Neuron (in vitro differentiated cells): ENCODE results near the gene TNNC2.

ENCODE experiments used
- H2AFZ ChIP-seq: one replicate; pipeline ENCODE4 v1.6.1; 2013; ENCODE audit warnings: low read depth, mild to moderate bottlenecking, inconsistent platforms, low read length, moderate library complexity
- H3K27me3 ChIP-seq: one replicate; pipeline ENCODE4 v1.6.1; 2013; ENCODE audit warnings: low read length; ENCODE audit not compliant: insufficient read depth
- H3K36me3 ChIP-seq: one replicate; pipeline ENCODE4 v1.6.1; 2013; ENCODE audit warnings: low read length; ENCODE audit not compliant: insufficient read depth
- H3K4me1 ChIP-seq: one replicate; pipeline ENCODE4 v1.6.1; 2013; ENCODE audit warnings: low read length; ENCODE audit not compliant: insufficient read depth
- H3K4me3 ChIP-seq: 2 replicates; pipeline ENCODE4 v1.5.1; 2013; ENCODE audit warnings: mild to moderate bottlenecking, low read length, moderate library complexity
- H3K9me3 ChIP-seq: one replicate; pipeline ENCODE4 v1.6.1; 2013; ENCODE audit warnings: low read length

The TNNC2 gene

GRCh38 chr20:45857882-45858216 lies 30.7 kb upstream of the TNNC2 start:
- Histone ChIP-seq H3K27me3 (no peaks in the 10 kb centered on the region), H3K4me3 (peak overlapping the region; percentile 77), H3K36me3 (peaks cover 4% of the 10 kb centered on the region), H2AFZ (no peak overlapping the region), H3K9me3 (no peaks in the 10 kb centered on the region), H3K4me1 (peaks cover 19% of the 10 kb centered on the region)

DNA sequence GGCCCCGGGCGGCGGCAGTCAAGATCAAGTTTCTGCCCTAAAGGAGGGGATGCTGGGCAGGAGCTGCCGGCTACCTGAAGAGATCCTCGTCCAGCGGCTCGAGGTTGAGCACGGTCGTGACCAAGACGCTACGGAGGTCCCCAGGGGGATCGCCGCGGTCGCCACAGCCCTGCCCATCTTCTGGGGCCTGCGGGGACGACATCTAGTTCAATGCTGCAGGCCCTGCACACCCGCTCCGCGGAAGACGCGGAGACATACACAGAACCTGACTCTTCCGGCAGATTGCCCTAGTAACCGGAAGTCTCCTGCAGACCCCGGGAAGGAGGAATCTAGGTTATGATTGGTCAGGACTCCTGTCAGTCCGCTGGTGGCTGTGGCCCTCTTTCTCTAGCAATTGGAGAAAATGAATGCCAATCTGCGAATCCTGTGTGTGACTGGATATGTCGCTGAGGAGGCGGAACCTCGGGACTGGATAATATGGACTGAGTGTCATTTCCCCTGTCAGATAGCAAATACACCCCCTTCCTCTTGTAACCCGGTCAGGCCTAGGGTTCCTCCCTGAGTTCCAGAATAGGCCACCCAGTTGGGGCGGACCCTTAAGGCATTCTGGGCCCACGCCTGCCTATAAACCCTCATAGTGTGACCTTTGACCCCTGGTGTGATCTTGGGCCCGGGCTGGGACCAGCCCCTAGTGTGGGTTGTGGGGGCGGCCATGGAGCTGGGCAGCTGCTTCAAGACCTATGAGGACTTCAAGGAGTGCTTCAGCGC lies 30.2 kb upstream of the TNNC2 start, which contains the start of the genes ACOT8 and ZSWIM3:
ACOT8 (minus strand) TSS at position 279 of the 768 bp plus-strand sequence; CDS start at position 202, 77 bp downstream.
ZSWIM3 (plus strand) TSS at position 501 of the 768 bp plus-strand sequence; CDS start at position 713, 212 bp downstream.
- peak within 1 kb of the TSS; percentile 77 for H3K4me3 ChIP-seq
- peaks cover 4% of the 10 kb centered on the region for H3K36me3 ChIP-seq
- H3K4me1 ChIP-seq, result peaks cover 19% of the 10 kb centered on the region
- no peaks in the 10 kb centered on the region for H3K27me3 ChIP-seq
- peak within 1 kb of the TSS; percentile 21 for H2AFZ ChIP-seq
- H3K9me3 ChIP-seq, result no peaks in the 10 kb centered on the region

GRCh38 chr20:45853484-45853883 lies 26.4 kb upstream of the TNNC2 start:
- peaks cover 15% of the 10 kb centered on the region for H3K4me1 ChIP-seq
- H3K4me3 ChIP-seq, result no peak overlapping the region
- H3K36me3 ChIP-seq, result peaks cover 18% of the 10 kb centered on the region
- no peak overlapping the region for H2AFZ ChIP-seq
- no peaks in the 10 kb centered on the region for H3K27me3 ChIP-seq
- no peaks in the 10 kb centered on the region for H3K9me3 ChIP-seq

- no peaks in the 10 kb centered on the region for H3K9me3 ChIP-seq
- no peak overlapping the region for H3K4me3 ChIP-seq
- peaks cover 25% of the 10 kb centered on the region for H3K36me3 ChIP-seq
- H3K27me3 ChIP-seq, result no peaks in the 10 kb centered on the region
- H3K4me1 ChIP-seq, result peaks cover 9% of the 10 kb centered on the region
- H2AFZ ChIP-seq, result no peak overlapping the region
Observed at GRCh38 chr20:45852326-45852725, 25.2 kb upstream of the TNNC2 start.

- Histone ChIP-seq H3K4me3 (no peak overlapping the region), H3K9me3 (no peaks in the 10 kb centered on the region), H3K36me3 (peaks cover 28% of the 10 kb centered on the region), H3K27me3 (no peaks in the 10 kb centered on the region), H2AFZ (no peak overlapping the region), H3K4me1 (peaks cover 7% of the 10 kb centered on the region)
Observed at GRCh38 chr20:45851501-45851900, 24.4 kb upstream of the TNNC2 start.

DNA sequence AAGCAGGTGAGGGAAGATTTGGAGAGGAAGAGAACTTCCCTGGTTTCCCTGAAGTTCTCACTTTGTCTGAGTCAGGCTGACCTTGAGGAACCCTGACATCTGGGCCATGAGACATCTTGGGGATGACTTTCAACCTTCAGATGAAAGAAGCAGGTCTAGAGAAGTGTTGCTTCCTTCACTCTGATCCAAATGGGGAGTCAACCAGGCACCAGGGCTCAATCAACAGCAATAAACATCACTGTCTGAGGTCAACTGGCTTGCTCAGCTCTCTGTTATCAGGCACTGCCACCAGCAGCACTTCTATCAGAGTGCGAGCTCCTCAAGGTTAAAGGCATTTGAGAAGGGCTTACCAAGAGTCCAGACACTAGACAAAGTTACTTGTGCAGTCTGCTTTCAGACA lies 23.8 kb upstream of the TNNC2 start:
- no peak overlapping the region for H3K4me3 ChIP-seq

GRCh38 chr20:45850238-45850637 lies 23.1 kb upstream of the TNNC2 start:
- Histone ChIP-seq H3K4me3 (no peak overlapping the region), H2AFZ (no peak overlapping the region), H3K36me3 (peaks cover 32% of the 10 kb centered on the region), H3K9me3 (no peaks in the 10 kb centered on the region), H3K27me3 (no peaks in the 10 kb centered on the region), H3K4me1 (no peaks in the 10 kb centered on the region)

More for the DNA sequence above, 23.8 kb upstream of the TNNC2 start:
- Histone ChIP-seq H2AFZ (no peak overlapping the region), H3K27me3 (no peaks in the 10 kb centered on the region), H3K36me3 (peaks cover 28% of the 10 kb centered on the region), H3K4me1 (peaks cover 3% of the 10 kb centered on the region), H3K9me3 (no peaks in the 10 kb centered on the region)

- Histone ChIP-seq H2AFZ (no peak overlapping the region), H3K27me3 (no peaks in the 10 kb centered on the region), H3K36me3 (peaks cover 38% of the 10 kb centered on the region), H3K4me3 (no peak overlapping the region), H3K4me1 (no peaks in the 10 kb centered on the region), H3K9me3 (no peaks in the 10 kb centered on the region)
Observed at GRCh38 chr20:45848969-45849582, 22.0 kb upstream of the TNNC2 start.

DNA sequence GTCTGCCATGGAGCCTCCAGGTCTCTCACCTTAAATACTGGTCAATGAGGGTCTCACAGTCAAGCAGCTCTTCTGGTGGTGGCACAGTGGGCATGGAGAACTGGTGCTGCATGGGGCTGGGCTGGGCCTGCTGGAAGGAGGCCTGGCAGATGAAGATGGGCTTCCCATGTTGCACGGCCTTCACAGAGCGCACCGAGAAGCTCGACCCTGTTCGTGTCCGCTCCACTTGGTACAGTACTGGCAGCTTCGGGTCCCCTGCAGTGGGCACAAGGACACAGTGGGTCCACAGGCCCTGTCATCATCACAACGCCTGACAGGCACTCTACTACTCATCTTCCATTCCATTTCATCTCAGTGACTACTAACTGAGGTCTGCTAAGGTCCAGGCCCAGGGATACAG lies 21.3 kb upstream of the TNNC2 start:
- Histone ChIP-seq H3K9me3 (no peaks in the 10 kb centered on the region), H3K4me3 (no peak overlapping the region), H2AFZ (no peak overlapping the region), H3K27me3 (no peaks in the 10 kb centered on the region), H3K4me1 (no peaks in the 10 kb centered on the region), H3K36me3 (peaks cover 44% of the 10 kb centered on the region)

- Histone ChIP-seq H3K4me3 (no peak overlapping the region), H3K36me3 (peaks cover 61% of the 10 kb centered on the region), H3K9me3 (no peaks in the 10 kb centered on the region), H3K4me1 (no peaks in the 10 kb centered on the region), H3K27me3 (no peaks in the 10 kb centered on the region), H2AFZ (no peak overlapping the region)
Observed at GRCh38 chr20:45845452-45845851, 18.3 kb upstream of the TNNC2 start.

GRCh38 chr20:45843506-45843905 lies 16.4 kb upstream of the TNNC2 start:
- H3K36me3 ChIP-seq, result peaks cover 57% of the 10 kb centered on the region

GRCh38 chr20:45842169-45842812 lies 15.2 kb upstream of the TNNC2 start:
- no peaks in the 10 kb centered on the region for H3K27me3 ChIP-seq
- no peak overlapping the region for H2AFZ ChIP-seq
- no peaks in the 10 kb centered on the region for H3K4me1 ChIP-seq
- H3K36me3 ChIP-seq, result peaks cover 50% of the 10 kb centered on the region
- H3K4me3 ChIP-seq, result no peak overlapping the region
- no peaks in the 10 kb centered on the region for H3K9me3 ChIP-seq

More at GRCh38 chr20:45843506-45843905, 16.4 kb upstream of the TNNC2 start:
- Histone ChIP-seq H3K9me3 (no peaks in the 10 kb centered on the region), H3K4me1 (no peaks in the 10 kb centered on the region), H3K4me3 (no peak overlapping the region), H2AFZ (no peak overlapping the region), H3K27me3 (no peaks in the 10 kb centered on the region)

DNA sequence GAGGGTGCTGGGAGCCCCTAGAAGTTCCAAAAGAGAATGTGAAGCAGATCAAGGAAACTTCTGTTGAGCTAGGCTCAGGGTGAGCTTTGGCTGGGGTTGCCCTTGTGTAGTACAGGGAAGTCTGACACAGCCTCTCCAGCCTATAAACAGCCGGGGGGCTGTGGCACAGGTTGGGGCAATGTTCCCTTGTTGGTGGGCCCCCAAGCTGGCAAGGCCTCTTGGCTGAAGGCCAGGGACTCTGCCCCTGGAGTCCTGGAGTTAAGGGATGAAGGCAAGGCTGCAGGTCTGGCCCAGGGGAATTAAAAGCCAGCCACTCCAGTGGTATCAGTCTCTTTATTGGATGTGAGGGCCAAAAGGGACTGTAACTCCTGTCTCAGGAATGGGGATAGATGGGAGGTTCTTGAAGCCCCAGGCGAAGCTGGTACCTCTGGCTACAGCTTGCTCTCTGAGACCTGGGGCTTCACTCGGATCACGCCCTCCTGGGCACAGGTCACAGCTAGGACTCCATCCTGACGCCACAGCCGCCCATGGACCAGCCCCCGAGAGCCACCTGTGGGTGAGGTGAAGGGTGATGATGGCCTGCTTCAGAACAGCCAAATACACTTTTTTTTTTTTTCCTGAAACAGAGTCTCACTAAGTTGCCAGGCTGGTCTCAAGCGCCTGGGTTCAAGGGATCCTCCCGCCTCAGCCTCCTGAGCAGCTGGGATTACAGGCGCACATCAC lies 14.5 kb upstream of the TNNC2 start:
- Histone ChIP-seq H3K9me3 (no peaks in the 10 kb centered on the region), H3K27me3 (no peaks in the 10 kb centered on the region), H3K4me3 (no peak overlapping the region), H3K36me3 (peaks cover 51% of the 10 kb centered on the region), H3K4me1 (no peaks in the 10 kb centered on the region), H2AFZ (no peak overlapping the region)
